CD4-positive, alpha-beta T cell treated with Interleukin-15 for 4 hours (primary cell): ENCODE data around the gene OR4B1.
"Not testable (repeated sequence)": the region's sequence is repeated elsewhere in the genome, so short reads cannot be mapped to it uniquely, and the experiment has no call there.

Source experiments
- DNase-seq: peaks from one replicate; pipeline ENCODE4 v3.0.0-alpha.2; 2020; ENCODE audit warnings: low spot score

The OR4B1 gene

GRCh38 chr11:48216510-48216909, at the start of gene OR4B1:
Gene OR4B1, plus strand, starts transcription at chr11:48216810. Its CDS starts 0 bp downstream, at chr11:48216810.
- DNase-seq = no peak

- no peak for DNase-seq
Measured at GRCh38 chr11:48167380-48167779, 49.2 kb upstream of the OR4B1 start.

- no peak for DNase-seq
Measured at GRCh38 chr11:48168815-48169214, 47.8 kb upstream of the OR4B1 start.

GRCh38 chr11:48169259-48169658, 47.4 kb upstream of the OR4B1 start:
- no peak for DNase-seq

DNA sequence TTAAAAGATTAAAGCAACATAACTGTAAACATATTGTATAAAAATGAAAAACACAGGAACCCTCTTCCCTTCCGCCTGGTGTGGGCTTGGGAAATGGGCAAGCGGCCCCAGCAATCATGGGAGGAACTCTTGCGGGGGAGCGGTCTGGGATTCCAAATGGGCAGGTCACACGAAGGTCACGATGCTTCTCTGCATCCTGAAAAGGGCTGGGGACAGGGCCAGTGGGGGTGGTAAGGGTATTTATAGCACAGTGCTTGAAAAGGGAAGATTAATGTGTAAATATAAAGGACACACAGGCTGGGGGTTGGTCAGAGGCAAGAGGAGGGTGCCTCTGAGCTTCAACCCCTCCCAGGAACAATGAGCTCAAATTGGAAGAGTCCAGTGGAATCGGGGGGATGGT, 46.9 kb upstream of the OR4B1 start:
- DNase-seq = no peak

GRCh38 chr11:48170241-48171233, 46.1 kb upstream of the OR4B1 start:
- DNase-seq = no peak

- DNase-seq = peak; percentile 64
Measured at GRCh38 chr11:48172818-48173609, 43.6 kb upstream of the OR4B1 start.

- DNase-seq = no peak
Measured at GRCh38 chr11:48177661-48178060, 38.9 kb upstream of the OR4B1 start.

DNA sequence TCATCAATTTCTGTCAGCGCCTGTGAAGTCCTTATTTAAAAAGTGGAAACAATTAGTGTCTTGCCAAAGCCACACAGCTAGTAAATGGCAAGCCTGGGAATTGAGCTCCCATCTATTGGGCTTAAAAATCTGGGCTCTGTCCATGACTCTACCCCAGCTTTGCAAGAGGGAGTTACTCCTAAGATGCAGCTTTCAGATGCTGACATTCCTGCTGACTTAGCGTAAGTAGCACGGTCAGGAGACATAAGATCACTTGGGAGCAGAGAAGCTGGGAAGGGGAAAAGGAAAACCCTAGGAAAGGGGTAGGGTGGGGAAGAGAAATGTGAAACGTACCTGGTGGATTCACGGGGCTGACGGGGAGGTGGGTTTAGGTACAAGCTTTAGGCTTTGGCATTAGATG, 36.0 kb upstream of the OR4B1 start:
- DNase-seq = no peak

DNA sequence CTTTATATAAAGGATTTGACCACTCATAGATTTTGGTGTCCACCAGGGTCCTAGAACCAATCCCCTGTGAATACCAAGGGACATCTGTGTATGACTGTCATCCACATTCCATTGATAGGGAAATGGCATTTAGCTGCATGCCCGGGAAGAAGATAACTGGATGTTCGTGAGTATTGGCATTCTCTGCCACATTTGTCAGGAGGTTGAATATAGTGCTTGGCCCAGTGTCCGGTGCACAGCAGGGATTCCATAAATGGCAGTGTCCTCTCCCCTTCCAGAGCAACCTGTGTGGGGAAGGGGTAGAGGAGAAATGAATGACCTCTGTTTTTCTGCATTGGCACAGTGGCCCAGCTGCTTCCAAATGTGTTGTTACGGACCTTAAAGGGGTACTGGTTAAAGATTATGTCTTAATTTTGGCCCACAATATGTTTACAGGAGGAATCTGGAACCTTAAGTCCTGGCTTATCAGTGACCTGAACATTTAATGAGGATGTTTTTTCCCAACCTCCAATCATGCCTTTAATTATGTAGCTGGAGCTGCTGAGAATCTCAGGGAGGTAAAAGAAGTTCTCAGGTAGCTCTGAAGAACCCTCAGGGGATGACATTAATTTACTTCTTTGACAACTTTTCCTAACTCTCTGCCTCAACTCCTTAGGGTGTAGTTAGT, 33.6 kb upstream of the OR4B1 start:
- DNase-seq = no peak

DNA sequence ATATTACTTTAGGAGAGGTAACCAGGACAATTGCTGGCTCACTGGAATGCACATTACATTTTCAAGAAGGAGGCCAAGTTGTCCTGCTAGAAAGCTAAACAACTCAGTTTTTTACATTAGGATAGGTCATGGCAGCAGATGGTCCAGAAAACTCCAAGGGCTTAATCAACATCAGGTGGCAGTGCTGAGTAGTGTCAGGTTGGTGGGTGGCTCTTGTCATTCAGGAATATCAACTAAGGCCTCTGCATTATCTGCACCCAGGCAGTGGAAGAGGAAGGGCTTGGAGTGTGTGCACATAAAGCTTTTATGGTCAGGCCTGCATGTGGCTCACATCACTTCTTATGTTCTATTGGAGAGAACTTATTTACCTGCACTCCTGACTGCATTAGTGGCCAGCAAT, 32.2 kb upstream of the OR4B1 start:
- no peak for DNase-seq

GRCh38 chr11:48190906-48191654, 25.5 kb upstream of the OR4B1 start:
- DNase-seq = not testable (repeated sequence)

GRCh38 chr11:48193876-48194275, 22.7 kb upstream of the OR4B1 start:
- no peak for DNase-seq

DNA sequence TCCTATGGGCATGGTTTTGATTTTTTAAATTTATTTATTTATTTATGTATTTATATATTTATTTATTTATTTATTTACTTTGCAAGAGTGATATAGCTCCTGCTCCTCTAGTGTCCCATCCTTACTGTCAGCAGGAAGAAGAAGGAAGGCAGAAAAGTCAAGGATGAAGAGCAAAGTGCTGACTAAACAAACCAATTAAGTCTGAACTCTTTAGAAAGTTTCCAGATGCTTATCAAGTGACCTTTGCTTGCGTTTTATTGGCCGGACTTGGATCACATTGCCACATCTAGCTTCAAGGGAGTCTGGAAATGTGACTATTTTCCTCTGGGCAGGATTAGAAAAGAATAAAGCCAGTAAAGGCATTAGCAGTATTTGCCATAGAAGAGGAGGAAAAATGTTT, 8.7 kb upstream of the OR4B1 start:
- no peak for DNase-seq

DNA sequence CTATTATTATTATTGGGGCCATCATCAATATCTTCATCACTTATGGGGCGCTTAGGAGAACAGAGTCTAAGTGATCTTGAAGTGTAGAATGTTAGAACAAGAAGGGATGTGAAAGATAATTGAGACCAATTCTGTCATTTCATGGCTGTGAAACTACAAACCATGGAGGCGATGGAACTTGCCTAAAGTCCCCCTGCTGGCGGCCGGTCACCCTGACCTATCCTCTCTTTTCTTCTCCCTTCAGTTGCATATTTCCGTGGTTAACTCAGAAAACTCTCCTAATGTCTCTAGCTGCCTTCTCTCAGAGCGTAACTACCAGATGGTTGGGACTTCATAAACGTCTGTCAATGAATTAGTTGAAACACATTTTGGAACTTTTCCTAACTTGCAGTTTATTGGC, 6.6 kb upstream of the OR4B1 start:
- DNase-seq = no peak

DNA sequence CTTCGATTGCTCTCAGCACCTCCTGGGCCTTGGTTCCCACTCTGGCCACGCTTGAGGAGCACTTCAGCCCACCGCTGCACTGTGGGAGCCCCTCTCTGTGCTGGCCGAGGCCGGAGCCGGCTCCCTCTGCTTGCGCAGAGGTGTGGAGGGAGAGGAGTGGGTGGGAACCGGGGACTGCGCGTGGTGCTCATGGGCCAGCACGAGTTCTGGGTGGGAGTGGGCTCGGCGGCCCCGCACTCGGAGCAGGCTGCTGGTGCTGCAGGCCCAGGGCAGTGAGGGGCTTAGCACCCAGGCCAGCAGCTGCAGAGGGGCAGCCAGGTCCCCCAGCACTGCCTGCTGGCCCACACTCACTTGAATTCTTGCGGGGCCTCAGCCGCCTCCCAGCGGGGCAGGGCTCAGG, 12.2 kb downstream of the OR4B1 start:
- no peak for DNase-seq

- DNase-seq = not testable (repeated sequence)
Measured at GRCh38 chr11:48230057-48230456, 13.4 kb downstream of the OR4B1 start.

DNA sequence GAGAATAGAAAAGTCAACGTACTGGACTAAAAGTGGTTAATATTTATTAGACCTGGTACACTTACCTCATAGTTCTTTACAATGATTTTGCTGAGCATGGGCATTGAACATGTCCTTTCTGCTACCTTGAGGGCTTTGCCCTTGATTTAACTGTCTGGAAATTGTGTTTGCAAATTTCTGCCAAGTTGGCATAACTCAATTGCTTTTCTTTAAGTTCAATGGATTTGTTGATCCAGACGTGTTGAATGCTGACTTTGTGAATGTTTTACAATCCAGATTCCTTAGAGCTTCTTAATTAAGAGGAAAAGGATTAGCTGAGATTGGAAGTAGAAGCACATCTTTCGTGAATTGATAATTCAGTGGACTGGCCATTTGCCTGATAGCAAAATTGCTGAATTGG, 21.1 kb downstream of the OR4B1 start:
- no peak for DNase-seq

GRCh38 chr11:48242501-48242900, 25.9 kb downstream of the OR4B1 start:
- no peak for DNase-seq

DNA sequence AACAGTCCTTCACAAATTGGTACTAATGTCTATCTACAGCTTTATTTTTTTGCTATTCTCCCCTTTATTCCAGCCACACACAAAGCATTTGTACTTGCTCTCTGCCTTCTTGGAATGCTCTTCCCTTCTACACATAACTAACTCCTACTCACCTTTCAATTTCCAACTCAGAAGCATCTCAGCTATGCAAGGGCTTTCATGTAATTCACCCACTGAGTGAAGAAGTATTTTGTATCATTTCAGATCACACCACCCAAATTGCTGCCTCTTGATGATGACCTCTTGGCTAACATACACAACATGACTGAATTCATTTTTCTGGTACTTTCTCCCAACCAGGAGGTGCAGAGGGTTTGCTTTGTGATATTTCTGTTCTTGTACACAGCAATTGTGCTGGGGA, 28.2 kb downstream of the OR4B1 start, which contains the start of gene OR4X2:
Gene OR4X2 (plus strand): TSS at position 301 of the 400 bp plus-strand sequence. CDS start 0 bp downstream, at position 301.
- DNase-seq = no peak

GRCh38 chr11:48248902-48249301, 32.3 kb downstream of the OR4B1 start:
- DNase-seq = no peak

GRCh38 chr11:48261600-48261999, 45.0 kb downstream of the OR4B1 start:
- no peak for DNase-seq
